Breast epithelium (tissue), 4 donors: ENCODE data around the gene YIPF7. TPM values are rescaled to one million over a fixed set of nuclear protein-coding genes. Genes with fewer than 3 reads are reported as not detected.

Experiments
- DNase-seq, 2 donors: peaks; one replicate each; pipeline ENCODE4 v3.0.0-alpha.2; 2019; ENCODE audit warnings: low spot score in 2 of 2
- H3K27ac ChIP-seq, 2 donors: fragments of 200-600 bp; sonication (generic) in 1 of 2; one replicate each; pipeline ENCODE4 v1.5.1; 2016 to 2019; ENCODE audit warnings: mild to moderate bottlenecking in 1 of 2
- H3K27me3 ChIP-seq, 2 donors: fragments of 200-600 bp; sonication (generic) in 1 of 2; one replicate each; pipeline versions ENCODE4 v1.5.1 to v1.6.0; 2017 to 2019; ENCODE audit warnings: control low read depth in 1 of 2, mild to moderate bottlenecking in 1 of 2
- H3K36me3 ChIP-seq: fragments of 200-600 bp; one replicate; pipeline ENCODE4 v1.5.1; 2019
- H3K4me1 ChIP-seq, 2 donors: fragments of 200-600 bp; sonication (generic); one replicate each; pipeline ENCODE4 v1.5.1; 2016 to 2019; ENCODE audit warnings: control low read depth in 1 of 2
- H3K4me3 ChIP-seq, 3 donors: fragments of 200-600 bp; sonication (generic); 1 replicate in 2 of 3; 2 replicates in 1 of 3; pipeline ENCODE4 v1.5.1; 2016 to 2019; ENCODE audit warnings: mild to moderate bottlenecking in 3 of 3, moderate library complexity in 2 of 3
- H3K9me3 ChIP-seq, 2 donors: fragments of 200-600 bp; sonication (generic) in 1 of 2; one replicate each; pipeline ENCODE4 v1.5.1; 2016 to 2019; ENCODE audit warnings: control low read depth in 1 of 2
- POLR2A ChIP-seq: fragments of 450-650 bp; IDR thresholded peaks from one replicate; pipeline ENCODE4 v1.6.1; 2016; ENCODE audit warnings: antibody characterized with exemption, mild to moderate bottlenecking, moderate library complexity
- POLR2AphosphoS5 ChIP-seq, 3 donors: sonication (generic); formaldehyde crosslinking; IDR thresholded peaks; one replicate each; pipeline ENCODE4 v1.6.1; 2017; ENCODE audit warnings: antibody characterized with exemption in 3 of 3
- intact Hi-C: fragments of 100-400 bp; cut with DNase I; formaldehyde crosslinking; loops from one replicate; pipeline ENCODE4 v1.15.1; 2023; ENCODE audit warnings: low total_unique reads
- total RNA-seq, 3 donors: library from RNA; depleted of rRNA; stranded (reverse); fragments of >200 nt; gene quantifications; one replicate each; pipeline ENCODE4 v1.1.0, GENCODE V29; 2016
- TF ChIP-seq, protein P1 (sequence below), 3 donors: fragments of 450-650 bp; IDR thresholded peaks; one replicate each; pipeline ENCODE4 v1.5.1; 2016 to 2017; ENCODE audit warnings: antibody characterized with exemption in 3 of 3, mild to moderate bottlenecking in 3 of 3, moderate library complexity in 3 of 3

Gene YIPF7
- under 1 TPM in 1 of 3 donors, not detected in 2; 0.73 TPM for total RNA-seq

- no peak for DNase-seq
- Histone ChIP-seq H3K4me3 (no peak within 1 kb of the TSS), H3K36me3 (no peaks in the 10 kb centered on the region), H3K9me3 (no peaks in the 10 kb centered on the region), H3K4me1 (no peaks in the 10 kb centered on the region), H3K27ac (no peak within 1 kb of the TSS), H3K27me3 (no peaks in the 10 kb centered on the region)
- TF ChIP-seq POLR2A (no peak), POLR2AphosphoS5 (IDR thresholded peaks at IDR 0.05) (no peak)
- TF ChIP-seq, protein P1, sequence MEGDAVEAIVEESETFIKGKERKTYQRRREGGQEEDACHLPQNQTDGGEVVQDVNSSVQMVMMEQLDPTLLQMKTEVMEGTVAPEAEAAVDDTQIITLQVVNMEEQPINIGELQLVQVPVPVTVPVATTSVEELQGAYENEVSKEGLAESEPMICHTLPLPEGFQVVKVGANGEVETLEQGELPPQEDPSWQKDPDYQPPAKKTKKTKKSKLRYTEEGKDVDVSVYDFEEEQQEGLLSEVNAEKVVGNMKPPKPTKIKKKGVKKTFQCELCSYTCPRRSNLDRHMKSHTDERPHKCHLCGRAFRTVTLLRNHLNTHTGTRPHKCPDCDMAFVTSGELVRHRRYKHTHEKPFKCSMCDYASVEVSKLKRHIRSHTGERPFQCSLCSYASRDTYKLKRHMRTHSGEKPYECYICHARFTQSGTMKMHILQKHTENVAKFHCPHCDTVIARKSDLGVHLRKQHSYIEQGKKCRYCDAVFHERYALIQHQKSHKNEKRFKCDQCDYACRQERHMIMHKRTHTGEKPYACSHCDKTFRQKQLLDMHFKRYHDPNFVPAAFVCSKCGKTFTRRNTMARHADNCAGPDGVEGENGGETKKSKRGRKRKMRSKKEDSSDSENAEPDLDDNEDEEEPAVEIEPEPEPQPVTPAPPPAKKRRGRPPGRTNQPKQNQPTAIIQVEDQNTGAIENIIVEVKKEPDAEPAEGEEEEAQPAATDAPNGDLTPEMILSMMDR (IDR thresholded peaks at IDR 0.05): no peak
- intact Hi-C loops: no loop called here
Observed at GRCh38 chr4:44651425-44651824, at the start of gene YIPF7. YIPF7 (minus strand) TSS chr4:44651625; CDS start chr4:44650100, 1,525 bp downstream.

GRCh38 chr4:44701037-44701436, 49.6 kb upstream of the YIPF7 start:
- TF ChIP-seq, protein P1 (IDR thresholded peaks at IDR 0.05): no peak
- no peak for TF ChIP-seq POLR2AphosphoS5 (IDR thresholded peaks at IDR 0.05)
- Histone ChIP-seq H3K27me3 (no peaks in the 10 kb centered on the region), H3K27ac (no peak overlapping the region), H3K9me3 (no peaks in the 10 kb centered on the region), H3K36me3 (no peaks in the 10 kb centered on the region), H3K4me1 (no peaks in the 10 kb centered on the region), H3K4me3 (no peak overlapping the region)
- intact Hi-C loops: no loop called here
- no peak for DNase-seq

DNA sequence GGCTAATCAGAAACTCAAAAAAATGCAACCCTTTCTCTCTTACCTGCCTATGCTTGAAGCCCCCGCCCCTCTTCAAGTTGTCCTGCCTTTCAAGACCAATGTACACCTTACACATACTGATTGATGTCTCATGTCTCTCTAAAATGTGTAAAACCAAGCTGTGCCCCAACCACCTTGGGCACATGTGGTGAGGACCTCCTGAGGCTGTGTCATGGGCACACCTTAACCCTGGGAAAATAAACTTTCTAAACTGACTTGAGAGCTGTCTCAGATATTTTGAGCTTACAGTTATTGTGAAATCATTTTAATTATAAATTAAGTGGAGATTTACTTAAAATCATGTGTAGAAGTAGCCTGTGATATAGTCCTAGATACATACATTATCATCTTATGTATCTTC, 49.0 kb upstream of the YIPF7 start:
- no peaks in the 10 kb centered on the region for H3K36me3 ChIP-seq

GRCh38 chr4:44684648-44685047, 33.2 kb upstream of the YIPF7 start:
- Histone ChIP-seq H3K4me3 (no peak overlapping the region), H3K27me3 (no peaks in the 10 kb centered on the region), H3K9me3 (no peaks in the 10 kb centered on the region), H3K27ac (no peak overlapping the region), H3K4me1 (peaks cover 0 to 4% of the 10 kb centered on the region in 2 donors), H3K36me3 (peaks cover 2% of the 10 kb centered on the region)
- intact Hi-C loops: no loop called here
- no peak for DNase-seq
- TF ChIP-seq POLR2AphosphoS5 (IDR thresholded peaks at IDR 0.05) (no peak), POLR2A (no peak)
- TF ChIP-seq, protein P1 (IDR thresholded peaks at IDR 0.05): no peak

More for the DNA sequence above, 49.0 kb upstream of the YIPF7 start:
- H3K4me3 ChIP-seq: no peak overlapping the region
- no peak overlapping the region for H3K27ac ChIP-seq
- TF ChIP-seq POLR2A (no peak), POLR2AphosphoS5 (IDR thresholded peaks at IDR 0.05) (no peak)
- TF ChIP-seq, protein P1 (IDR thresholded peaks at IDR 0.05): no peak
- intact Hi-C loops: no loop called here
- H3K9me3 ChIP-seq: no peaks in the 10 kb centered on the region
- DNase-seq: no peak
- no peaks in the 10 kb centered on the region for H3K4me1 ChIP-seq
- H3K27me3 ChIP-seq: no peaks in the 10 kb centered on the region

GRCh38 chr4:44679060-44679459, 27.6 kb upstream of the YIPF7 start:
- peak overlapping the region; percentile 69 to 94 (median 86) for H3K4me3 ChIP-seq
- no peaks in the 10 kb centered on the region for H3K9me3 ChIP-seq
- TF ChIP-seq, protein P1 (IDR thresholded peaks at IDR 0.05): no peak
- TF ChIP-seq POLR2A: no peak
- no peak for TF ChIP-seq POLR2AphosphoS5 (IDR thresholded peaks at IDR 0.05)
- peaks cover 0 to 4% of the 10 kb centered on the region in 2 donors for H3K4me1 ChIP-seq
- no peaks in the 10 kb centered on the region for H3K36me3 ChIP-seq
- no peak for DNase-seq
- intact Hi-C loops: no loop called here
- H3K27ac ChIP-seq: peak overlapping the region; percentile 90 to 94
- no peaks in the 10 kb centered on the region for H3K27me3 ChIP-seq
